ENCODE data around the gene PRKD1.

- TF ChIP-seq CTCF (IDR thresholded peaks at IDR 0.05; ENCODE audit: low read depth, low read length) (no peak), EZH2phosphoT487 (IDR thresholded peaks at IDR 0.05; ENCODE audit: low read depth) (no peak)
Observed at GRCh38 chr14:29684926-29685325, 242.7 kb downstream of the PRKD1 start.
